Mesendoderm (in vitro differentiated cells): ENCODE results near the gene LRRTM1.

Experiments used
- DNase-seq: peaks from one replicate; pipeline ENCODE4 v3.0.0; 2013
- H2AK5ac ChIP-seq: 2 replicates; pipeline ENCODE4 v1.6.1; 2013; ENCODE audit warnings: low read length, inconsistent platforms
- H2BK120ac ChIP-seq: 2 replicates; pipeline ENCODE4 v1.6.1; 2013; ENCODE audit warnings: low read depth, mild to moderate bottlenecking, low read length, moderate library complexity, mixed read lengths
- H2BK15ac ChIP-seq: replicated peaks from 2 replicates; pipeline ENCODE4 v1.6.1; 2013; ENCODE audit warnings: low read depth, mild to moderate bottlenecking, moderate library complexity
- H2BK5ac ChIP-seq: 2 replicates; pipeline ENCODE4 v1.6.1; 2013; ENCODE audit warnings: low read length, inconsistent platforms
- H3K18ac ChIP-seq: 2 replicates; pipeline ENCODE4 v1.6.1; 2013; ENCODE audit warnings: mild to moderate bottlenecking, low read length, mixed read lengths
- H3K23ac ChIP-seq: one replicate; pipeline ENCODE4 v1.6.1; 2013; ENCODE audit warnings: low read length
- H3K27ac ChIP-seq: 2 replicates; pipeline ENCODE4 v1.5.1; 2013; ENCODE audit warnings: low read depth, mild to moderate bottlenecking, inconsistent platforms, low read length, moderate library complexity
- H3K27me3 ChIP-seq: 2 replicates; pipeline ENCODE4 v1.6.1; 2013; ENCODE audit warnings: low read length, control low read depth, mild to moderate bottlenecking, inconsistent platforms; ENCODE audit not compliant: insufficient read depth, poor library complexity
- H3K36me3 ChIP-seq: 2 replicates; pipeline ENCODE4 v1.6.1; 2013; ENCODE audit warnings: low read length, inconsistent platforms; ENCODE audit not compliant: control insufficient read depth, insufficient read depth
- H3K4ac ChIP-seq: one replicate; pipeline ENCODE4 v1.6.1; 2013; ENCODE audit warnings: low read depth, mild to moderate bottlenecking, low read length, moderate library complexity
- H3K4me1 ChIP-seq: 2 replicates; pipeline ENCODE4 v1.6.1; 2013; ENCODE audit warnings: low read depth, low read length, inconsistent platforms; ENCODE audit not compliant: control insufficient read depth
- H3K4me2 ChIP-seq: 2 replicates; pipeline ENCODE4 v1.6.1; 2013; ENCODE audit warnings: low read length
- H3K4me3 ChIP-seq: 2 replicates; pipeline ENCODE4 v1.5.1; 2013; ENCODE audit warnings: mild to moderate bottlenecking, low read length
- H3K56ac ChIP-seq: one replicate; pipeline ENCODE4 v1.6.1; 2013; ENCODE audit warnings: low read length
- H3K79me1 ChIP-seq: 2 replicates; pipeline ENCODE4 v1.6.1; 2013; ENCODE audit warnings: low read length, inconsistent platforms
- H3K79me2 ChIP-seq: 2 replicates; pipeline ENCODE4 v1.6.1; 2013; ENCODE audit warnings: mild to moderate bottlenecking, low read length; ENCODE audit not compliant: control insufficient read depth, insufficient read depth
- H3K9ac ChIP-seq: 2 replicates; pipeline ENCODE4 v1.6.1; 2013; ENCODE audit warnings: low read length, inconsistent platforms
- H4K5ac ChIP-seq: one replicate; pipeline ENCODE4 v1.6.1; 2013; ENCODE audit warnings: low read length
- H4K8ac ChIP-seq: one replicate; pipeline ENCODE4 v1.6.1; 2013; ENCODE audit warnings: low read depth, mild to moderate bottlenecking, control low read depth, low read length, moderate library complexity
- WGBS: extraction: QIAGEN DNeasy Blood & Tissue Kit; methylation state at CpG from one replicate; pipeline ENCODE4 v1.1.7; 2013; ENCODE audit warnings: low lambda C conversion rate, missing lambda C conversion rate; ENCODE audit not compliant: insufficient coverage; ENCODE audit errors: extremely low coverage; 5-methylcytosine and 5-hydroxymethylcytosine counted together

The LRRTM1 gene

DNA sequence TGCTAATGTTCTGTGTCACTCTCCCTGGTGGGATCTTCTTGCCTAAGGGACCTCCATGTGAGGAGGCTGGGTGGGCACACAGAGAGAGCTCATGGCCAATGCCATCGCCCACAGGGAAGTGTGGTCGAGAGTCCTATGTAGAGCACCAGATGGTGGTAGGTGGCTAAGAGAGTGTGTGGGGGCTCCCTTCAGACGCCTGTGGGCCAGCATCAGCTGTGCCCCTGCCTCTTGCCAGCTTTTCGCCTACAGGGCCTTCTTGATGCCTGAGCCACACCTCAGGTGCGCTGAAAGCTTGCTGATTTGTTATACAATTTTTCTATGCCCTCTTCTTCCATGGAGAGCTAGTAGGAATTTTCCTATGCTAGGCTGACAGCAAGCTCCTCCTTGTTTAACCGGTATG, 38.3 kb downstream of the LRRTM1 start:
- no peak overlapping the region for H3K4ac ChIP-seq
- H3K23ac ChIP-seq = no peak overlapping the region
- no peaks in the 10 kb centered on the region for H3K4me1 ChIP-seq
- no peak overlapping the region for H3K18ac ChIP-seq
- H3K56ac ChIP-seq = no peak overlapping the region
- H2BK15ac ChIP-seq = no peak overlapping the region
- WGBS = no CpG with 5 or more reads among the region's 6 CpGs
- no peak overlapping the region for H2BK120ac ChIP-seq
- no peak overlapping the region for H3K4me3 ChIP-seq
- H4K8ac ChIP-seq = no peak overlapping the region
- no peak overlapping the region for H4K5ac ChIP-seq
- H3K79me2 ChIP-seq = no peaks in the 10 kb centered on the region
- H3K9ac ChIP-seq = no peak overlapping the region
- H3K36me3 ChIP-seq = no peaks in the 10 kb centered on the region
- H2AK5ac ChIP-seq = no peak overlapping the region
- H3K27ac ChIP-seq = no peak overlapping the region
- no peaks in the 10 kb centered on the region for H3K27me3 ChIP-seq
- no peak overlapping the region for H3K4me2 ChIP-seq
- H2BK5ac ChIP-seq = no peak overlapping the region
- no peaks in the 10 kb centered on the region for H3K79me1 ChIP-seq
- no peak for DNase-seq

- Histone ChIP-seq H3K36me3 (no peaks in the 10 kb centered on the region), H3K27ac (no peak overlapping the region), H2BK120ac (no peak overlapping the region), H3K9ac (no peak overlapping the region), H4K8ac (no peak overlapping the region), H3K56ac (no peak overlapping the region), H3K4ac (no peak overlapping the region), H3K4me2 (no peak overlapping the region), H3K18ac (no peak overlapping the region), H2BK15ac (no peak overlapping the region), H3K4me1 (no peaks in the 10 kb centered on the region), H2AK5ac (no peak overlapping the region), H4K5ac (no peak overlapping the region), H3K79me1 (no peaks in the 10 kb centered on the region), H3K4me3 (no peak overlapping the region), H3K79me2 (no peaks in the 10 kb centered on the region), H3K23ac (no peak overlapping the region), H3K27me3 (no peaks in the 10 kb centered on the region), H2BK5ac (no peak overlapping the region)
- no CpG with 5 or more reads among the region's 3 CpGs for WGBS
- DNase-seq = no peak
Measured at GRCh38 chr2:80259292-80259691, 45.3 kb downstream of the LRRTM1 start.

DNA sequence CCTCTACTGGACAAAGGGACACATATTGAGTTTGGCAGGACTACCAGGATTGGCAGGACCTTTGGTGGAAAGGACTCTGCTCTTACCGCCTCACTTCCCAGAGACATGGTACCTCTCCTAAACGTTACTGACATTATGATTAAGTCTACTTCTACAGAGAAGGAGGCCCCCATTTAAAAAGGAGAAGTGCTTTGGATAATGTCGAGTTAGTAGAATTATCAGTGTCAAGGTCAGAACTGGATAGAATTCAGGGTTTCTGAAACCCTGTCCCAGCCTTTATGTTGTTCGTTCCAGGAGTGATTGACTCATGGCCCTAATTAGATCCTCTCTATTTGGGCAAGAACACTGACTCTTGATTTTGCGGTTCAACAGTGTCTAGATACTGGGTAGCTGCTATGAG, 45.8 kb downstream of the LRRTM1 start:
- Histone ChIP-seq H3K56ac (no peak overlapping the region), H2AK5ac (no peak overlapping the region), H3K79me1 (no peaks in the 10 kb centered on the region), H3K9ac (no peak overlapping the region), H3K4me1 (no peaks in the 10 kb centered on the region), H2BK5ac (no peak overlapping the region), H3K79me2 (no peaks in the 10 kb centered on the region), H3K27ac (no peak overlapping the region), H3K4ac (no peak overlapping the region), H4K8ac (no peak overlapping the region), H3K27me3 (no peaks in the 10 kb centered on the region), H2BK15ac (no peak overlapping the region), H3K23ac (no peak overlapping the region), H4K5ac (no peak overlapping the region), H3K4me2 (no peak overlapping the region), H2BK120ac (no peak overlapping the region), H3K18ac (no peak overlapping the region), H3K36me3 (no peaks in the 10 kb centered on the region), H3K4me3 (no peak overlapping the region)
- no CpG with 5 or more reads among the region's 5 CpGs for WGBS
- no peak for DNase-seq

DNA sequence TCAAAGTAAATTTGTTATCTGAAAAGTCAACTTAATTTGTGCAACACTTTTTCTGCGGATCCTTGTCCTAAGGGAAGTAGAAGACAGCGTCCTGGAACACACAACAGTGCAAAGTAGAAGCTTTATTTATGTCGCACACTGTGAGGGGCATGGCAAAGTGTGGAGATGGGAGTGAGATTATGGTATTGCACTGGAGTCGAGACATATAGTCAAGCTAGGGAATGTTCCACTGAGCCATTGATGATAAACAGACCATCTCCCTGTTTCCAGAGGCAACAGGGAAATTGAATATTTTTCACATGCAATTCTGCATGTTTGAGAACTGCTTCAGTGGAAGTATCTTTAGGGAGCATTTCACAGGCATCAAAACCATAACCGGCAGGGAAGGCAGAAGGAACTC, 46.2 kb downstream of the LRRTM1 start:
- no peak overlapping the region for H2BK120ac ChIP-seq
- H3K79me2 ChIP-seq = no peaks in the 10 kb centered on the region
- no CpG with 5 or more reads among the region's 5 CpGs for WGBS
- no peak overlapping the region for H3K4ac ChIP-seq
- no peak overlapping the region for H3K27ac ChIP-seq
- no peak overlapping the region for H2AK5ac ChIP-seq
- H3K27me3 ChIP-seq = no peaks in the 10 kb centered on the region
- no peak overlapping the region for H4K5ac ChIP-seq
- H2BK15ac ChIP-seq = no peak overlapping the region
- DNase-seq = no peak
- H3K18ac ChIP-seq = no peak overlapping the region
- no peak overlapping the region for H3K56ac ChIP-seq
- no peak overlapping the region for H3K4me2 ChIP-seq
- H3K9ac ChIP-seq = no peak overlapping the region
- no peaks in the 10 kb centered on the region for H3K79me1 ChIP-seq
- no peak overlapping the region for H2BK5ac ChIP-seq
- no peaks in the 10 kb centered on the region for H3K4me1 ChIP-seq
- no peaks in the 10 kb centered on the region for H3K36me3 ChIP-seq
- H3K4me3 ChIP-seq = no peak overlapping the region
- H4K8ac ChIP-seq = no peak overlapping the region
- no peak overlapping the region for H3K23ac ChIP-seq

GRCh38 chr2:80257450-80257849, 47.1 kb downstream of the LRRTM1 start:
- H2AK5ac ChIP-seq = no peak overlapping the region
- no peak overlapping the region for H3K18ac ChIP-seq
- no peaks in the 10 kb centered on the region for H3K79me1 ChIP-seq
- no peaks in the 10 kb centered on the region for H3K27me3 ChIP-seq
- H2BK120ac ChIP-seq = no peak overlapping the region
- no peaks in the 10 kb centered on the region for H3K79me2 ChIP-seq
- H2BK5ac ChIP-seq = no peak overlapping the region
- DNase-seq = no peak
- no peak overlapping the region for H3K27ac ChIP-seq
- no peak overlapping the region for H3K23ac ChIP-seq
- no peak overlapping the region for H3K9ac ChIP-seq
- no peaks in the 10 kb centered on the region for H3K36me3 ChIP-seq
- H3K56ac ChIP-seq = no peak overlapping the region
- WGBS = no CpG with 5 or more reads among the region's 4 CpGs
- H3K4ac ChIP-seq = no peak overlapping the region
- no peak overlapping the region for H4K5ac ChIP-seq
- no peak overlapping the region for H3K4me3 ChIP-seq
- H3K4me1 ChIP-seq = no peaks in the 10 kb centered on the region
- H3K4me2 ChIP-seq = no peak overlapping the region
- H2BK15ac ChIP-seq = no peak overlapping the region
- no peak overlapping the region for H4K8ac ChIP-seq

DNA sequence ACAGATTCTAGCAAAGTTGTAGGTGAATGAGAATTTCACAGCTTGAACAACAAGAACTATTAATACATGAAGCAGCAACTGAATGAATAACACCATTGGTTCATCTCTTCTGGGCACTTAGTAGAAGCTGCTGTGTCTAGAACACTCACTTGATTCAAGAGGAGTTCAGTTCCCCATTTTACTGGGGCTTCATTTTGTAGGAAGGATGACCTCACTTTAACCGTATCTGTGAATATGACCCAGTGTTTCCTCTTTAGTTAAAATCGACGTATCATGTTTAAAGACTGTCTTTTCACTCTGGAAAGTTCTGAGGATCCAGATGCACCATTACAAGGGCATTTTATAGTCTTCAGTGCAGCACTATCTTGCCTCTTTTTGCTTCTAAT, 47.8 kb downstream of the LRRTM1 start:
- H3K36me3 ChIP-seq = no peaks in the 10 kb centered on the region
- H3K27ac ChIP-seq = no peak overlapping the region
- no peaks in the 10 kb centered on the region for H3K79me1 ChIP-seq
- H2AK5ac ChIP-seq = no peak overlapping the region
- H4K8ac ChIP-seq = no peak overlapping the region
- no peak overlapping the region for H2BK15ac ChIP-seq
- no peak overlapping the region for H3K4ac ChIP-seq
- WGBS = no CpG with 5 or more reads among the region's 3 CpGs
- no peak overlapping the region for H2BK120ac ChIP-seq
- H3K18ac ChIP-seq = no peak overlapping the region
- no peak for DNase-seq
- no peaks in the 10 kb centered on the region for H3K79me2 ChIP-seq
- no peak overlapping the region for H2BK5ac ChIP-seq
- H3K27me3 ChIP-seq = no peaks in the 10 kb centered on the region
- no peak overlapping the region for H3K4me2 ChIP-seq
- H4K5ac ChIP-seq = no peak overlapping the region
- H3K4me1 ChIP-seq = no peaks in the 10 kb centered on the region
- no peak overlapping the region for H3K4me3 ChIP-seq
- no peak overlapping the region for H3K9ac ChIP-seq
- no peak overlapping the region for H3K23ac ChIP-seq
- H3K56ac ChIP-seq = no peak overlapping the region
